ENCODE measurements around the gene CDK2.

GRCh38 chr12:55963760-55964159, 2.9 kb upstream of the CDK2 start:
- TF ChIP-seq, protein P1, sequence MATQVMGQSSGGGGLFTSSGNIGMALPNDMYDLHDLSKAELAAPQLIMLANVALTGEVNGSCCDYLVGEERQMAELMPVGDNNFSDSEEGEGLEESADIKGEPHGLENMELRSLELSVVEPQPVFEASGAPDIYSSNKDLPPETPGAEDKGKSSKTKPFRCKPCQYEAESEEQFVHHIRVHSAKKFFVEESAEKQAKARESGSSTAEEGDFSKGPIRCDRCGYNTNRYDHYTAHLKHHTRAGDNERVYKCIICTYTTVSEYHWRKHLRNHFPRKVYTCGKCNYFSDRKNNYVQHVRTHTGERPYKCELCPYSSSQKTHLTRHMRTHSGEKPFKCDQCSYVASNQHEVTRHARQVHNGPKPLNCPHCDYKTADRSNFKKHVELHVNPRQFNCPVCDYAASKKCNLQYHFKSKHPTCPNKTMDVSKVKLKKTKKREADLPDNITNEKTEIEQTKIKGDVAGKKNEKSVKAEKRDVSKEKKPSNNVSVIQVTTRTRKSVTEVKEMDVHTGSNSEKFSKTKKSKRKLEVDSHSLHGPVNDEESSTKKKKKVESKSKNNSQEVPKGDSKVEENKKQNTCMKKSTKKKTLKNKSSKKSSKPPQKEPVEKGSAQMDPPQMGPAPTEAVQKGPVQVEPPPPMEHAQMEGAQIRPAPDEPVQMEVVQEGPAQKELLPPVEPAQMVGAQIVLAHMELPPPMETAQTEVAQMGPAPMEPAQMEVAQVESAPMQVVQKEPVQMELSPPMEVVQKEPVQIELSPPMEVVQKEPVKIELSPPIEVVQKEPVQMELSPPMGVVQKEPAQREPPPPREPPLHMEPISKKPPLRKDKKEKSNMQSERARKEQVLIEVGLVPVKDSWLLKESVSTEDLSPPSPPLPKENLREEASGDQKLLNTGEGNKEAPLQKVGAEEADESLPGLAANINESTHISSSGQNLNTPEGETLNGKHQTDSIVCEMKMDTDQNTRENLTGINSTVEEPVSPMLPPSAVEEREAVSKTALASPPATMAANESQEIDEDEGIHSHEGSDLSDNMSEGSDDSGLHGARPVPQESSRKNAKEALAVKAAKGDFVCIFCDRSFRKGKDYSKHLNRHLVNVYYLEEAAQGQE (IDR thresholded peaks at IDR 0.05; ENCODE audit: insufficient read depth in 1 of 2, low read depth in 2 of 2, low read length in 2 of 2) = no peak
- TF ChIP-seq TAF1 (IDR thresholded peaks at IDR 0.05; ENCODE audit: borderline replicate concordance, insufficient read depth, low read length) (no peak), POLR2AphosphoS5 (IDR thresholded peaks at IDR 0.05; ENCODE audit: low read depth, low read length) (no peak)

Data from PFSK-1 (cell line).